ENCODE measurements around the gene NKX1-1.
A peak's percentile ranks its signal among the peaks of the same experiment; 100 is the strongest.

NKX1-1 gene

DNA sequence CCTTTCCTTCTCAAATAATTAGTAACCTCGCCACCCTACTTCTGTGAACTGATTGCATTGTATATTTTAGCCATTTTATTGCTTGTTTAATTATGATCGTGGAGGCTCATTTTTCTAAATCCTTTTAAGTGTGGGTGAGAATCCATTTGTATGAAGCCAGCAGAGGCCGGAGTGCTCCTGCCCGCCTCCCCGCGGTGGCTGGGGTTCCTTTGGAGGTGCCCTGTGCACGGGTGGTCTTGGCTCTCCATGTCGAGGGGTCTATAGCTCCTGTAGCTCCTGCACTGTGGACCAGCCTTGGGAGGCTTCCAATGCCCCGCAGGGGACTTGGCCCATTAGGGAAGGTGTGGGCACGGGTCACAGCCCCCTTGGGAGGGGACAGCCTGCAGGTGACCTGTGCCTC lies 44.2 kb downstream of the NKX1-1 start:
- DNase-seq (ENCODE audit: low read depth in 3 of 3, low spot score in 1 of 3), result no peak

DNA sequence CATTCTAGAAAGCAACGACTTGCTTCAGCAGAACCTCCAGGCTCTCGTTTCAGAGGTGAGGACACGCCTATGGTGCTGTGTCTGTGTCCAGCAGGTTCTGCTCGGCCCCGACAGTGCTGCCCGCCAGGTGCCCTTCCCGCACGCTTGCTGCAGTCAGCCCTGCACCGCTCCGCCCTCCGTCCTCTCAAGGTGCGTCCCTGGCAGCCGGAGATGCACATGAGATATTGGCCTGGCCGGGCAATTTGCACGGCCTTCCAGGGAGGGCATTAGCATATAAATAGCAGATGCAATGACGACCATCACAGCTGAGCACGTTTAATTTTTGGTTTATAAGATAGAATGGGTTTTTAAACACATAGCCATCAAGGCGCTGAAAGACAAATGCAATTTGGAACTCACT lies 44.8 kb downstream of the NKX1-1 start:
- DNase-seq (ENCODE audit: low read depth in 3 of 3, low spot score in 1 of 3), result no peak

DNA sequence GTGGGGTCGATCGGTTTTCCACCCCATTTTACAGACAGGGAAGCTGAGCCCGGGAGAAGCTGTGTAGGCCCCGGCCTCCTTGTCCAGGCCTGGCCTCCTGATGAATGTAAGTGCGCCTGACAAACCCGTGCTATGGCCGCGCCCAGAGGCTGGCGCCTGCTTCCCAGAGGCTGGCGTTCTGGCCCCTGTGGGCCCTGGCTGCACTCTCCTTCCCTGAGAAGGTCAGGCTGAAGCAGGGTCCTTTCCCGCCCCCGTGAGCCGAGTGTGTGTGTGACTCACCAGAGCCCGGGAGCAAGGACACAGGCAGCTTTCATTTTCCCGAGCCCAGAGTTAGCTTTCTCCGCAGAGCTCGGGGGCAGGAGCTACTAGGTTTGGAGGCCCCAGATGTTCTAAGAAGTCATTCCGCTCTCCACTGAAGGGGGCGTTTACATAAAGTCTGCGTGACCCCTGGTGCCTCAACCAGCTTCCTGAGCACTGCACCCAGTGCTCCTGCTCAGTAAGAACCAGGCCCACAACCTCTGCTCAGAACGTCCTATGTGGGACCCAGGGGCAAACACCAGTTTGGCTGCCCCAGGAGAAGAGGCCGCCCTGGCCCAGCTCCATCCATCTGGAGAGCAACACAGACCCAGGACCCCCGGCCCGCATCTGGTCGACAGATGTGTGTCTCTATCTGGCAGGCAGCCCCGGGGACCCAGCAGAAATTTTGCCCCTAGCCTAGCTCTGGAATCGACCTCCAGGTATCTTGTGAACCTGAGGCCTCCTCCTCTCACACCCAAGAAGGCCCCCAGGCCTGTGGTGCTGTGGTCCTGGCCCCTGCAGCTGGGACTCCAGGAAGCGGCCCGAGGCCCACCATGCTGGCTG lies 45.6 kb downstream of the NKX1-1 start:
- no peak for DNase-seq (ENCODE audit: low read depth in 3 of 3, low spot score in 1 of 3)

- no peak for DNase-seq (ENCODE audit: low read depth in 3 of 3, low spot score in 1 of 3)
These were observed 46.3 kb downstream of the NKX1-1 start for GRCh38 chr4:1359976-1360375.

- no peak for DNase-seq (ENCODE audit: low read depth in 3 of 3, low spot score in 1 of 3)
These were observed 47.1 kb downstream of the NKX1-1 start for GRCh38 chr4:1359144-1359501.

- DNase-seq (ENCODE audit: low read depth in 3 of 3, low spot score in 1 of 3), result no peak
These were observed 47.7 kb downstream of the NKX1-1 start for GRCh38 chr4:1358421-1359143.

DNA sequence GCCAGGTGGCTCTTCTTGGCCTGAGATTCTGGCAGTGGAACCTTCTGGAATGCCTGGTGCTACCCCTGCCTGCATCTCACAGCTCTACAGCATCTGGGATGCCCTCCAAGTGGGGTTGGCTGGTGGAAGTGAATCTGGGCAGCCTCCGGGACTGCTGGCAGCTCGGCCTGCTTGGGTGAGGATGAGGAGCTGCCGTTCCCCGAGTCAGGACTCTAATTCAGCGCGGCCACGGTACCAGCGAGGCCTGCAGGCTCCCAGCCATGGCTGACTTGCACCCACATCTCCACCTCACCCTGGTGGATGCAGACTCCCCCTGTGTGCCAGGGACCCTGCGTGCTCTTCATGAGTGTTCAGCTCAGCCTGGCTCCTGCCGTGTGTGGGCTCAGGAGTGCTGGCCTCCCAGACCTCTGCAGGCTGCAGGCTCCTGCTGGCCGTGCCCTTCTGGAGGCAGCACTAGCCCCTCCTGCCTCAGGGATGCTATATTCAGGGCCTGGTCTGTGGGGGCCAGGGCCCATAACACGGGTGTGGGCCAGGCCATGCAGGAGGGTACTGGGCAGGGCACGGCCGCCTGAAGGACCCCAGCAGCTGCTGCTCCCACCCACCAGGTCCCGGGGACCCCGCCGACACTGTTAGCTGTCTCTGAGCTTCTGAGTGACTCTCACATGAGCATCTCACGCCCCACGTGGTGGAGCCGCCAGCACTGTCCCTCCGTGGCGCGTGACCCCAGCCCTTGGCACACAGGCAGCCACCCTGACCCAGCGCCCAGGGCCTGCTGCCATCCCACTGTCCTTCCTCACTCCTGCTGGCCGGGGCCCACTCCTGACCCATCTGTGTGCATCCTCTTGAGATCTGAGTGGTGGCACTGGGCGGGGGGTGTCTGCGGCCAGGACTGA lies 48.6 kb downstream of the NKX1-1 start:
- DNase-seq (ENCODE audit: low read depth in 3 of 3, low spot score in 1 of 3), result no peak

DNA sequence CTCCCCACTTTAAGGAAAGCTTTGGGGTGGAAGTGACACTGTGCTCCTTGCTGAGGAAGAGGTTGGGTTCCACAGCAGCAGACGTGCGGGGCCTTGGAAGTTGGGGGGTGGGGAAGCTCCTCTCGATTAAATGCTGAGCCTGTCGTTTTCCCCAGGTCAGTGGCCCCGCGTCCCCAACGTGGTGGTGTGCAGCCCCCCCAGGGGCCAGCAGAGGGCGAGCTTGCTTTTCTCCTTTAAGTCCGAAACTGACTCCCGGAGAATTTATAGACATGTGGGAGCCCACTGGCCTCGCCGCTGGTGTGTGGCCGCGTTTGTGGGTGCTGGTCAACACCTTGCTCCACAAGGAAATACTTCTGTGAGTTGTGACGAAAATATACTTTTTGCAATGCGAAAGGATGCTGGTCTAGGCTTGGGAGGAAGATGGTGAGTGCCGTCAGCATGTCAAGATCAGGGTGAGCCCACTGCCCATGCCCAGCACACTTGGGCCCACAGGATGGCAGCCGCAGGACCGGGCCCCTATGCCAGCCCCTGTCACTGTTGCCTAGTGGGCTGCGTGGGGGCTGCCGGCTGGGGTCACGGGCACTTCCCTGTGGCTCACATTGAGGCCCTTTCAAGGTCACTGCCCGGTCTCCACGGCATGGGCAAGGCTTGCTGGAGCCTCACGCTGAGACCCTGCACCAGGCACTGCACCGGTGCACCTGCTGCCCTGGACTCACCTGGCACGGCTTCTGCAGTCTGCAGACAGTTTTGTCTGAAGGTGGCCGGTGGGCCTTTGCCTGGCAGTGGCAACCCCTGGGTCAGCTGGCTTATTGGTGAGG lies 49.9 kb downstream of the NKX1-1 start:
- peak in 2 of 3 donors; percentile 14 to 27 for DNase-seq (ENCODE audit: low read depth in 3 of 3, low spot score in 1 of 3)

GRCh38 chr4:1355378-1355777 lies 50.9 kb downstream of the NKX1-1 start:
- no peak for DNase-seq (ENCODE audit: low read depth in 3 of 3, low spot score in 1 of 3)

GRCh38 chr4:1354983-1355275 lies 51.3 kb downstream of the NKX1-1 start:
- no peak for DNase-seq (ENCODE audit: low read depth in 3 of 3, low spot score in 1 of 3)

DNA sequence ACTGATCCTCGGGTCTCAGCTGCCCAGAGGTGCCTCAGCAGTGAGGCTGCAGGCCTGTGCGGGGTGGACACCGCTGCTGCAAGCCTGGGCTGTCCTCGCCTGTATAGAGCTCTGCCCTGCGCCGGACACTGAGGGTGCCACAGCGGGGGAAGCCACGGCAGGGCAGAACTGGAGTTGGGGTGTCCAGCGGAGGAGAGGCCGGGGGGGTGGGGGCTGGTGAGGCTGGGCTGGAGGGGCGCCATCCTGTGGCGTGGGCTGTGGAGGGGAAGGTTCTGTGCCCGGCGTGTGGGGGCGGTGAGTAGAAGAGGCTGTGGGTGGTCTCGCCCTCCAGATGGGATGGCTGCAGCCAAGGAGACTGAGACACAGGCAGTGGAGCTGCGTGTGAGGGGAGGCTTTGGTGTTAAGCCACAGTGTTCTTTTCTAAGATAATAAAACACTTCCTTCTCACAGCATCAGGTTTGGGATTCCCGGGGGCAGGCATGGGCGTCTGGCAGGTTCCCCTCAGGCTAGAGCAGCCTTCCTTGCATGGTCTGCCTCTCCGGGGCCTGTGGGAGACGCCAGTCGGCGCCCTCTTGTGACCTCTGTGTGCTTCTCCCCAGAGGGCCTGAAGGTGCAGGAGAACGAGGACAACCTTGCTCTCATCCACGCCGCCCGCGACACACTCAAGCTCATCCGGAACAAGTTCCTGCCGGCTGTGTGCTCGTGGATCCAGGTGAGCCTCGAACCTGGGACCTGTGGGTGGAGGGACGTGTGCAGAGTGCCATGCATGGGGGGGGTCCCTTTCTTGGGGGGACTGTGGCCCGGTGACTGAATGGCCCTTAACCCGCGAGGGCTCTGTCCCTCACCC lies 51.9 kb downstream of the NKX1-1 start:
- no peak for DNase-seq (ENCODE audit: low read depth in 3 of 3, low spot score in 1 of 3)

DNA sequence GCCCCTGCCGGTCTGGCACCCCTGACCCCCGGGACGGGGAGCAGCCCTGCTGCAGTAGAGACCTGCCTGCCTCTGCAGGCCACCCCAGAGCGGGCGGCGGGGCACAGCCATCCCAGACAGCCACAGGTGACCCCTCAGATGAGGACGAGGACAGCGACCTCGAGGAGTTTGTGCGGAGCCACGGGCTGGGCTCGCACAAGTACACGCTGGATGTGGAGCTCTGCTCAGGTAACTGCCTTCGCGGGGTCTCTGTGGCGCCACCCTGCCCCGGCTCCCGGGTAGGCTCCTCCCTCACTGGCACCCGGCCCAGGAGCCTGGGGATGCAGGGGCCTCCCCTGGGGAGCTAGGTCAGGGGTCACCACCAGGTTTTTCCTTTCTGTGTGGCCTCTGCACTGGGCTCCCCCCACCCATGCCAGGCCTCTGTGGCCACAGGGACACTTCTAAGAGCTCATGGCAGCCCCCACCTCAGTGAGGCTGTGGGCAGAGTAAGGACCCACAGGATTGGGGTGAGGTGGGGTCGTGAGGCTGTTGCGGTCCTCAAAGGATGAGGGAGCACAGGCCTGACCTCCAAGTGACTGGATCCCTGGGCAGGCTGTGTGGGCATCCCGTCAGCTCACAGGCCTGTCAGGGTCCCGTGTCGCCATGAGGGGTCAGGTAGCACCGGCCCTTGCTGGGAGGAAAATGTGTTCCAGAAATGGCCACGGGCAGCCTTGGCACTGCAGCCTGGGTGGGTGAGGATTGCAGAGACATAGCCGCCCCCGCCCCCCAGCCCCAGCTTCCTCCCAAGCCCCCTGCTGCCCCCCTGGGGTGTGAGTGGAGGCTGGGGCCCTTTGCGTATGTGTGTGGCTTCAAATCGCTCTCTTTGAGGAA lies 52.8 kb downstream of the NKX1-1 start:
- no peak for DNase-seq (ENCODE audit: low read depth in 3 of 3, low spot score in 1 of 3)

All from stimulated activated CD4-positive, alpha-beta T cell treated with anti-CD3 and anti-CD28 coated beads, TNF-alpha, amount 100 ng/mL, for 1 hour (primary cell).